BLaER1 treated with 17β-estradiol and CSF1 and Interleukin-3, amounts not matched to agents 10 nM and 100 nM (cell line): ENCODE data around the gene ELF4.
A peak's percentile ranks its signal among the peaks of the same experiment; 100 is the strongest.

ENCODE experiments used
- H3K27ac ChIP-seq, 11 experiments: shearing (Covaris generic); formaldehyde crosslinking; 2 replicates each; pipeline ENCODE4 v1.8.1; 2022
- H3K27me3 ChIP-seq, 11 experiments: shearing (Covaris generic); formaldehyde crosslinking; 2 replicates each; pipeline ENCODE4 v1.8.1; 2022
- H3K36me3 ChIP-seq, 11 experiments: shearing (Covaris generic); formaldehyde crosslinking; 2 replicates each; pipeline ENCODE4 v1.8.1; 2022
- H3K4me1 ChIP-seq, 10 experiments: shearing (Covaris generic); formaldehyde crosslinking; 2 replicates each; pipeline ENCODE4 v1.8.1; 2022
- H3K4me2 ChIP-seq, 11 experiments: shearing (Covaris generic); formaldehyde crosslinking; 2 replicates each; pipeline ENCODE4 v1.8.1; 2022
- H3K4me3 ChIP-seq, 10 experiments: shearing (Covaris generic); formaldehyde crosslinking; 2 replicates each; pipeline ENCODE4 v1.8.1; 2022
- H3K9ac ChIP-seq, 11 experiments: shearing (Covaris generic); formaldehyde crosslinking; 2 replicates each; pipeline ENCODE4 v1.8.1; 2022
- H3K9me3 ChIP-seq, 11 experiments: shearing (Covaris generic); formaldehyde crosslinking; replicated peaks in 1 of 11; 2 replicates each; pipeline ENCODE4 v1.8.1; 2022
- H4K20me1 ChIP-seq, 11 experiments: shearing (Covaris generic); formaldehyde crosslinking; 2 replicates each; pipeline ENCODE4 v1.8.1; 2022
- Cebpa-rat ChIP-seq, 11 experiments: shearing (Covaris generic); IDR thresholded peaks; 2 replicates each; pipeline ENCODE4 v1.8.1; 2022

Gene ELF4

DNA sequence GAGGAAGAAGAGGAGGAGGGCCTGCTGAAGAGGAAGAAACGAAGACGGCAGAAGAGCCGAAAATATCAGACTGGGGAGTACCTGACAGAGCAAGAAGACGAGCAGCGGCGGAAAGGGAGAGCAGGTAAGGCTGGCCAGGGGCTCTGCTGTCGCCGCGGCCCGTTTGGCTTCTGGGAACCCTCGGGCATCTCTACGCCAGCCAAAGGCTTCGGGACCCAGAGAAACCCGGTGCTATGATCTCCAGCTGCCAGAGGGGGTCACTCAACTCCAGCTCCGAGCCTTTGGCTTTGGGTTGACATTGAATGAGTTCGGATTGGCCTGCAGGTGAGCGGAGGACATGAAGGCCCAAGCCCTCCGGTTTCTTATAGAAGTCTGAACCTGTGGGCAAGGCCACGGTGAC lies 85.0 kb downstream of the ELF4 start:
- Histone ChIP-seq H3K27ac (no peak overlapping the region), H3K36me3 (peaks cover 63 to 89% (median 72%) of the 10 kb centered on the region in 11 experiments), H3K4me1 (peaks cover 7 to 21% (median 14%) of the 10 kb centered on the region in 10 experiments), H3K4me3 (no peak overlapping the region), H3K9me3 (peaks cover 0 to 18% (median 0%) of the 10 kb centered on the region in 11 experiments; a peak in 6 of 22 replicates), H4K20me1 (peaks cover 11 to 70% (median 24%) of the 10 kb centered on the region in 11 experiments; a peak in 16 of 22 replicates), H3K9ac (no peak overlapping the region), H3K4me2 (no peak overlapping the region), H3K27me3 (peaks cover 51 to 97% (median 91%) of the 10 kb centered on the region in 11 experiments)
- TF ChIP-seq Cebpa-rat (IDR thresholded peaks at IDR 0.05), result no peak

DNA sequence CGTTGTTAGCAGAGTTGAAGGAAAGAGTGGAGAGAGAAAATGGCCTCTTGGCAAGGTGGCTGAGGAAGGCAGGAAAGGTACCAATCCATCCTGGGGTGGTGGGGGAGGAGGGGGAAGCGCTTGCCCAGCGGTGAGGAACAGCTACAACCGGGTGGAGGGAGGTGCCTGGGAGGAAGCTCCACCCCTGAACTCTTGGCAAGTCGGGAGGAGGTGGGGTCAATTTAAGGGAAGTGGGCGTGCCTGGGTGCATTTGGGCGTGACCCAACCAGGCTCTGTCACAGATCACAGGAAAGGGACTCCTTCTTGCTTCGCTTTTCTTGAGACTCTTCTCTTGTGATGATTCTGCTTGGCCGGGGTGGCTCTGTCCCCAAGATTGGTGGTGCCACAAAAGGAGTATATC lies 86.2 kb downstream of the ELF4 start:
- Histone ChIP-seq H3K27ac (peak overlapping the region in 6 of 11 experiments; percentile 9 to 58 (median 38); a peak in 9 of 22 replicates), H3K4me3 (no peak overlapping the region; a peak in 1 of 20 replicates), H3K4me2 (peak overlapping the region; percentile 42 to 84 (median 66)), H3K9me3 (peaks cover 0 to 18% (median 0%) of the 10 kb centered on the region in 11 experiments; a peak in 6 of 22 replicates), H3K4me1 (peaks cover 7 to 25% (median 14%) of the 10 kb centered on the region in 10 experiments), H4K20me1 (peaks cover 21 to 81% (median 35%) of the 10 kb centered on the region in 11 experiments; a peak in 19 of 22 replicates), H3K36me3 (peaks cover 56 to 89% (median 73%) of the 10 kb centered on the region in 11 experiments), H3K27me3 (peaks cover 62 to 97% (median 92%) of the 10 kb centered on the region in 11 experiments), H3K9ac (peak overlapping the region in 3 of 11 experiments; percentile 22 to 48 (median 46); a peak in 3 of 22 replicates)
- TF ChIP-seq Cebpa-rat (IDR thresholded peaks at IDR 0.05), result no peak

DNA sequence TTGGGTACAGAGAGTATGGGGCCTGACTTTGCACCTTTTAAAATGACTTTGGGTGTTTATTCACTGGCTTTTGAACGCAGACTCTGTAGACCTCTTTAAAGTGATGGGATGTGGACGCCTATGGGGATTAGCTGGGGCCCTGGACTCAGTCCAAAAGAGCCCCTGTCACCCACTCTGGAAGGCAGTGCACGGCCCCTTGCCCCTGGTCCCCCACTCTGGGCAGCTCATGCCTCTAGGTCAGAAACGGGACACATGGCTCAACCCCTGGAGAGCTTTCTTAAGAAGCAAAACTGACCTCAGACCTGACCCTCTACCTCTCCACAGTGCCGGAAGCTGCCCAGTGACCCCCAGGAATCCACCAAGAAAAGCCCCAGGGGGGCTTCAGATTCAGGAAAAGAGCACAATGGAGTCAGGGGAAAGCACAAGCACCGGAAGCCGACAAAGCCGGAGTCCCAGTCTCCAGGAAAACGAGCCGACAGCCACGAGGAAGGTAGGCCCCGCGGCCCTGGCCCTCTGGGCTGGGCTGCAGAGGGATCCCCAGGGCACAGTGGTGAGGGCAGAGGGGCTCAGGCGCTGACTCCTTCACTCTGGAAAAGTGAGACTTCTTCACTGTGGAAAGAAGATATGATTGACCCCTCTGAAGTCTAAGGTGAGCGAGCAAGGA lies 89.5 kb downstream of the ELF4 start:
- Histone ChIP-seq H4K20me1 (peaks cover 28 to 87% (median 61%) of the 10 kb centered on the region in 11 experiments; a peak in 21 of 22 replicates), H3K9me3 (peaks cover 0 to 15% (median 0%) of the 10 kb centered on the region in 11 experiments; a peak in 5 of 22 replicates), H3K9ac (no peak overlapping the region), H3K4me1 (peaks cover 7 to 25% (median 14%) of the 10 kb centered on the region in 10 experiments), H3K27ac (no peak overlapping the region), H3K36me3 (peaks cover 47 to 87% (median 58%) of the 10 kb centered on the region in 11 experiments), H3K27me3 (peaks cover 86 to 100% (median 98%) of the 10 kb centered on the region in 11 experiments), H3K4me3 (no peak overlapping the region), H3K4me2 (no peak overlapping the region)
- no peak for TF ChIP-seq Cebpa-rat (IDR thresholded peaks at IDR 0.05)

DNA sequence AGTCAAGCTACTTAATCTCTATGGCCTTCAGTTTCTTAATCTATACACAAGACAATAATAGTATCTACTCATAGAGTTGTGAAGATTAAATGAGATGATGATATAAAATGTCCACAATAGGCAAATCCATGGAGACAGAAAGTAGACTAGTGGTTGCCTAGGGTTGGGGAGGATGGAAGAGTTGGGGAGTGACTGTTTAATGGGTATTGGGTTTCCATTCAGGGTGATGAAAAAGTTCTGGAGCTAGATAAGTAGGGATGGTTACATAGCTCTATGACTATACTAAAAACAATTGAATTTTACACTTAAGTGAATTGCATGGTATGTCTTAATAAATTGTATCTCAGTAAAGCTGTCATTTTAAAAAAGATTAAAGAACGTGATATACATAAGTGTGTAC lies 92.2 kb downstream of the ELF4 start:
- peaks cover 72 to 99% (median 82%) of the 10 kb centered on the region in 11 experiments for H3K27me3 ChIP-seq
- no peak overlapping the region for H3K4me3 ChIP-seq
- no peak for TF ChIP-seq Cebpa-rat (IDR thresholded peaks at IDR 0.05)
- H4K20me1 ChIP-seq, result peaks cover 28 to 97% (median 70%) of the 10 kb centered on the region in 11 experiments; a peak in 21 of 22 replicates
- H3K36me3 ChIP-seq, result peaks cover 52 to 96% (median 62%) of the 10 kb centered on the region in 11 experiments
- H3K4me2 ChIP-seq, result no peak overlapping the region
- no peak overlapping the region for H3K27ac ChIP-seq
- H3K9ac ChIP-seq, result no peak overlapping the region
- no peaks in the 10 kb centered on the region for H3K9me3 ChIP-seq
- peaks cover 0 to 11% (median 2%) of the 10 kb centered on the region in 10 experiments; a peak in 4 of 20 replicates for H3K4me1 ChIP-seq

DNA sequence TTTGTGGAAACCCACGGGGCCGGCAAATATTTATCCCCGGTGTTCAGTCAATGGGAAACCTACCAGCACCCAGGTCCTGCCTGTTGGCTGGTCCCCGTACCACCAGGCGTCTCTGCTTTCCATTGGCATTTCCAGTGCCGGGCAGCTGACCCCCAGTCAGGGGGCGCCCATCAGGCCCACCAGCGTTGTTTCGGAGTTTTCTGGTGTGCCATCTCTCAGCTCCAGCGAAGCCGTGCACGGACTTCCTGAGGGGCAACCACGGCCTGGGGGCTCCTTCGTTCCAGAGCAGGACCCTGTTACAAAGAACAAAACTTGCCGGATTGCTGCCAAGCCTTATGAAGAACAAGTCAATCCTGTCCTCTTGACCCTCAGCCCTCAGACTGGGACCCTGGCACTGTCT lies 95.1 kb downstream of the ELF4 start:
- Histone ChIP-seq H3K9ac (no peak overlapping the region), H3K36me3 (peaks cover 31 to 92% (median 55%) of the 10 kb centered on the region in 11 experiments)

More for the DNA sequence above, 95.1 kb downstream of the ELF4 start:
- Histone ChIP-seq H3K4me2 (no peak overlapping the region), H3K27me3 (peaks cover 61 to 99% (median 82%) of the 10 kb centered on the region in 11 experiments), H4K20me1 (peaks cover 21 to 97% (median 67%) of the 10 kb centered on the region in 11 experiments; a peak in 21 of 22 replicates), H3K4me3 (no peak overlapping the region), H3K9me3 (no peaks in the 10 kb centered on the region), H3K4me1 (peaks cover 5 to 13% (median 8%) of the 10 kb centered on the region in 10 experiments; a peak in 11 of 20 replicates), H3K27ac (no peak overlapping the region)
- no peak for TF ChIP-seq Cebpa-rat (IDR thresholded peaks at IDR 0.05)
